Adrenal gland (tissue), 12 donors: ENCODE results near the gene PI4K2A. TPM values are rescaled to one million over a fixed set of nuclear protein-coding genes. Genes with fewer than 3 reads are reported as not detected.
A peak's percentile ranks its signal among the peaks of the same experiment; 100 is the strongest.

Source experiments
- DNase-seq, 7 donors: peaks; one replicate each; pipeline ENCODE4 v3.0.0-alpha.2; 2019 to 2020
- H3K27ac ChIP-seq, 5 donors: fragments of 200-600 bp; sonication (generic) in 4 of 5; 1 replicate in 3 of 5; 2 replicates in 2 of 5; pipeline versions ENCODE4 v1.5.1 to v1.8.0; 2016 to 2020; ENCODE audit warnings: mild to moderate bottlenecking in 1 of 5
- H3K27me3 ChIP-seq: fragments of 200-600 bp; 2 replicates; pipeline ENCODE4 v1.8.0; 2021
- H3K36me3 ChIP-seq, 2 donors: fragments of 200-600 bp; replicated peaks in 1 of 2; 1 replicate in 1 of 2; 2 replicates in 1 of 2; pipeline versions ENCODE4 v1.5.1 to v1.8.0; 2018 to 2022
- H3K4me1 ChIP-seq, 2 donors: fragments of 200-600 bp; replicated peaks in 1 of 2; 1 replicate in 1 of 2; 2 replicates in 1 of 2; pipeline versions ENCODE4 v1.5.1 to v1.8.0; 2018 to 2021
- H3K4me3 ChIP-seq, 4 donors: fragments of 200-600 bp; sonication (generic) in 3 of 4; one replicate each; pipeline ENCODE4 v1.5.1; 2016 to 2018
- H3K9me3 ChIP-seq, 3 donors: fragments of 200-600 bp; sonication (generic) in 1 of 3; replicated peaks in 1 of 3; 1 replicate in 2 of 3; 2 replicates in 1 of 3; pipeline versions ENCODE4 v1.5.1 to v1.8.0; 2016 to 2021
- POLR2A ChIP-seq, 2 donors: fragments of 450-650 bp; IDR thresholded peaks; one replicate each; pipeline ENCODE4 v1.6.1; 2017; ENCODE audit warnings: antibody characterized with exemption in 2 of 2, mild to moderate bottlenecking in 2 of 2, moderate library complexity in 1 of 2
- WGBS, 4 donors: extraction: QIAGEN DNeasy Blood & Tissue Kit in 2 of 4; methylation state at CpG; one replicate each; pipeline versions ENCODE4 v1.1.5 to v1.1.7; 2013 to 2017; 5-methylcytosine and 5-hydroxymethylcytosine counted together
- intact Hi-C, 2 donors: fragments of 100-400 bp; cut with DNase I; formaldehyde crosslinking; loops; one replicate each; pipeline versions ENCODE4 v1.14.1 to v1.15.0; 2022 to 2023
- polyA plus RNA-seq, 3 donors: library from polyadenylated mRNA; stranded (reverse); fragments of 200-250 nt in 2 of 3; fragments of 350-450 nt in 1 of 3; fragmentation: Illumina TruSeq in 1 of 3; extraction: RNeasy Lipid Tissue Mini Kit (QIAGEN cat#74804) in 1 of 3; gene quantifications; one replicate each; pipeline ENCODE4 v1.2.3, GENCODE V29; 2013 to 2014
- total RNA-seq, 9 donors: library from RNA; depleted of rRNA in 4 of 9; stranded (reverse); fragments of >200 nt in 4 of 9; fragments of 120-200 nt in 1 of 9; fragmentation: NEBNext Ultra II Directional in 1 of 9; extraction: Animal tissue kit (Norgen Biotek cat#: 25700) in 1 of 9; gene quantifications; one replicate each; pipeline versions ENCODE4 v1.1.0 to v1.2.4, GENCODE V29; 2013 to 2023
- TF ChIP-seq, protein P1 (sequence below), 6 experiments: fragments of 450-650 bp in 4 of 6; fragments of 200-600 bp in 2 of 6; sonication (generic) in 1 of 6; IDR thresholded peaks; 1 replicate in 5 of 6; 2 replicates in 1 of 6; pipeline versions ENCODE4 v1.5.1 to v1.8.0; 2016 to 2021; ENCODE audit warnings: antibody characterized with exemption in 6 of 6, mild to moderate bottlenecking in 2 of 6, moderate library complexity in 1 of 6
- donor health status: healthy with polysubstance abuse.
- donor health status: Bipolar disorder and iron deficiency.
- donor health status: DM: yes; HTN: yes; CAD: no.
- donor health status: DM: no; HTN: no; CAD: no.
- donor health status: DM: no; HTN: no; CAD: no.
- donor health status: DM: yes; HTN: yes; CAD: no.

PI4K2A gene
- total and polyA plus RNA-seq, 12 donors: 17.8 to 70.8 (median 40.9) TPM

DNA sequence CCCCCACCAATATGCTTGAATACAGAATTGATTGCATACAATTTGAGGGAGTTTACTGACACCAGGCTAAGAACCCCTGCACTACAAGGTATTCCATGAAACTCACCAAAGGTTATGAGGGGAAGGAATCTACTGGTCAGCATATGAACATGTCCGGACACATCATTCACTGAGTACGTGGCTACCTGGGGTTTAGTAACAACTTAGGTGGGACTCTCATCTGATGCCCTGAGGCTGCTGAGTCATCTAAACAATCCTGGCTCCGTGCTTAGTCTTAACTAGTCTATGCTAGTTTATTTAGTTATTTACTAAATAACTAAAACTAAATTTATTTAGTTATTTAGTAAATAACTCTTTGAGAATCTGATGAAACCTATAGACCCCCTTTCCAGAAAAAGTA is 11.3 kb downstream of the PI4K2A start:
- peaks cover 0 to 46% of the 10 kb centered on the region in 2 donors for H3K36me3 ChIP-seq
- H3K27ac ChIP-seq: no peak overlapping the region
- H3K4me3 ChIP-seq: no peak overlapping the region
- H3K4me1 ChIP-seq: peaks cover 25 to 50% of the 10 kb centered on the region in 2 donors
- WGBS, 4 donors: 91 to 97% (median 95%) methylated on average over 2 to 3 of the region's 3 CpGs
- no peaks in the 10 kb centered on the region for H3K9me3 ChIP-seq
- H3K27me3 ChIP-seq: no peaks in the 10 kb centered on the region
- TF ChIP-seq, protein P1, sequence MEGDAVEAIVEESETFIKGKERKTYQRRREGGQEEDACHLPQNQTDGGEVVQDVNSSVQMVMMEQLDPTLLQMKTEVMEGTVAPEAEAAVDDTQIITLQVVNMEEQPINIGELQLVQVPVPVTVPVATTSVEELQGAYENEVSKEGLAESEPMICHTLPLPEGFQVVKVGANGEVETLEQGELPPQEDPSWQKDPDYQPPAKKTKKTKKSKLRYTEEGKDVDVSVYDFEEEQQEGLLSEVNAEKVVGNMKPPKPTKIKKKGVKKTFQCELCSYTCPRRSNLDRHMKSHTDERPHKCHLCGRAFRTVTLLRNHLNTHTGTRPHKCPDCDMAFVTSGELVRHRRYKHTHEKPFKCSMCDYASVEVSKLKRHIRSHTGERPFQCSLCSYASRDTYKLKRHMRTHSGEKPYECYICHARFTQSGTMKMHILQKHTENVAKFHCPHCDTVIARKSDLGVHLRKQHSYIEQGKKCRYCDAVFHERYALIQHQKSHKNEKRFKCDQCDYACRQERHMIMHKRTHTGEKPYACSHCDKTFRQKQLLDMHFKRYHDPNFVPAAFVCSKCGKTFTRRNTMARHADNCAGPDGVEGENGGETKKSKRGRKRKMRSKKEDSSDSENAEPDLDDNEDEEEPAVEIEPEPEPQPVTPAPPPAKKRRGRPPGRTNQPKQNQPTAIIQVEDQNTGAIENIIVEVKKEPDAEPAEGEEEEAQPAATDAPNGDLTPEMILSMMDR (IDR thresholded peaks at IDR 0.05): no peak
- TF ChIP-seq POLR2A (IDR thresholded peaks at IDR 0.05): no peak
- intact Hi-C loops: no loop called here
- no peak for DNase-seq

DNA sequence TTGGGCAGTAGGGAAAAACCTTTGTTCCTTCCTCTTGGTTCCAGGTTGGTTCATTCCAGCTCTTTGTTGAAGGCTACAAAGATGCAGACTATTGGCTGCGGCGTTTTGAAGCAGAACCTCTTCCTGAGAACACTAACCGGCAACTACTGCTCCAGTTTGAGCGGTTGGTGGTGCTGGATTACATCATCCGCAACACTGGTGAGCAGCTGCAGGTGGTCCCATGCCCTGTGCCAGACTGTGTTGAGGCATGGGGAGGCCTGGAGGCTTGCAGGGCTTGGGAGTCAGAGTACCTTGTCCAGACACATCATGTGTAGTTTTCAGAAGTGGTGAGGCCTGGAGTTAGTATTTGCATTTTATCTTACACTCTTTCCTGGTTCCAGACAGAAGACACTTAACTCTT is 16.3 kb downstream of the PI4K2A start:
- 82 to 94% (median 88%) methylated on average over 5 of the region's 5 CpGs for WGBS, 4 donors
- H3K4me1 ChIP-seq: peaks cover 0 to 4% of the 10 kb centered on the region in 2 donors

DNA sequence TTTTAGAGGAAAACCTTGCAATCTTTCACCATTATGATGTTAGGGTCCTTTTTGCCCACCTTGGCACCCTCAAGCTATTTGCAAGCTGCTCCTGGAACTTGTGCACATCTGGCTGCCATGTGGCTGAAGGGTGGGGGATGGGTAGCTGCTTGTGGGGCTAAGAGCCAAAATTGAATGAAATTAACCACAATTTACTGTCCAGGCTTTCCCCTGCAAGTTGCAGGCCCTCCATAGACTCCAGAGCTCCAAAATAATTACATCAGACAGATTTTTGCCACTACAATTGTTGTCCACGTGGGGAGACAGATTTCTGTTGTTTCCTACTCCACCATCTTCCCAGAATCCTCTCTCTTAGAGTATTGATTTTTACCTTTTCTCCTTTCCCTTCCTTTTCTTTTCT is 19.1 kb downstream of the PI4K2A start:
- no peak for TF ChIP-seq POLR2A (IDR thresholded peaks at IDR 0.05)
- TF ChIP-seq, protein P1 (IDR thresholded peaks at IDR 0.05): no peak
- 62 to 75% (median 71%) methylated on average over 1 of the region's 1 CpG for WGBS, 4 donors
- intact Hi-C loops: no loop called here

More for the DNA sequence above, 16.3 kb downstream of the PI4K2A start:
- H3K27me3 ChIP-seq: no peaks in the 10 kb centered on the region
- TF ChIP-seq, protein P1 (IDR thresholded peaks at IDR 0.05): no peak
- TF ChIP-seq POLR2A (IDR thresholded peaks at IDR 0.05): no peak
- H3K9me3 ChIP-seq: no peaks in the 10 kb centered on the region
- DNase-seq: no peak
- intact Hi-C loops: no loop called here
- H3K36me3 ChIP-seq: peaks cover 0 to 62% of the 10 kb centered on the region in 2 donors
- no peak overlapping the region for H3K27ac ChIP-seq
- no peak overlapping the region for H3K4me3 ChIP-seq

DNA sequence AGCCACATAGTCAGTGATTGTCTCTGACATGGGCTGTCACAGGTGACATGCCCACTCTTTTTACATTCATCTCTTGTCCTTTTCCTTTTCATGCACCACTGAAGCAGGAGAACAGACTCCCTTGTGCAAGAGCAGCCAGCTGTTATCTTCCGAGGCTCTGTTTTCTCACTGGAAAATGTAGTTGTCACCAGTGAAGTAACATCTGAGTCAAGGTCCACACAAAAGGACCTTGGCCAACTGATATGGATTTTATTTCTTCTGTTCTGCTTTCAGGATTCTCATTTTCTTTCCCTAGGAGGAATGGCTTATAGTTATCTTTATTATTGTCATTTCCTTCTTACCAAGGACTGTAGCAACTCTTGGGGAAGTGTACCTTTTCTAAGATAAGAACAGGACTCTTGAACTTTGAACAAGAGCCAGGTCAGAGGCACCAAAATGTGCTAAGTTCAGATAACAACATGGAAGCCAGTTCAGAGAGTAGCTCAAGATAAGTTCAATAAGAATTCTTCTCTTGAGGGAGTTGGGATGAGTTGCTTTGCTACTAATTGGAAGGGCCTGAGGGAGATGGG is 23.9 kb downstream of the PI4K2A start:
- no peak overlapping the region for H3K4me3 ChIP-seq
- no peaks in the 10 kb centered on the region for H3K27me3 ChIP-seq
- DNase-seq: peak in 3 of 7 donors; percentile 59 to 65 (median 64)
- 36 to 64% (median 40%) methylated on average over 1 of the region's 1 CpG for WGBS, 4 donors
- H3K27ac ChIP-seq: peak overlapping the region in 3 of 5 donors; percentile 18 to 73 (median 45)
- peaks cover 0 to 63% of the 10 kb centered on the region in 2 donors for H3K36me3 ChIP-seq
- intact Hi-C loops: no loop called here
- no peaks in the 10 kb centered on the region for H3K9me3 ChIP-seq
- no peak for TF ChIP-seq POLR2A (IDR thresholded peaks at IDR 0.05)
- TF ChIP-seq, protein P1 (IDR thresholded peaks at IDR 0.05): no peak
- H3K4me1 ChIP-seq: peaks cover 0 to 16% of the 10 kb centered on the region in 2 donors

More for the DNA sequence above, 19.1 kb downstream of the PI4K2A start:
- DNase-seq: no peak
- H3K36me3 ChIP-seq: peaks cover 0 to 54% of the 10 kb centered on the region in 2 donors
- peaks cover 0 to 8% of the 10 kb centered on the region in 2 donors for H3K4me1 ChIP-seq
- H3K27me3 ChIP-seq: no peaks in the 10 kb centered on the region
- H3K4me3 ChIP-seq: no peak overlapping the region
- no peaks in the 10 kb centered on the region for H3K9me3 ChIP-seq
- no peak overlapping the region for H3K27ac ChIP-seq
